Measurements from ENCODE around the gene APPL1.

APPL1 gene, protein sequence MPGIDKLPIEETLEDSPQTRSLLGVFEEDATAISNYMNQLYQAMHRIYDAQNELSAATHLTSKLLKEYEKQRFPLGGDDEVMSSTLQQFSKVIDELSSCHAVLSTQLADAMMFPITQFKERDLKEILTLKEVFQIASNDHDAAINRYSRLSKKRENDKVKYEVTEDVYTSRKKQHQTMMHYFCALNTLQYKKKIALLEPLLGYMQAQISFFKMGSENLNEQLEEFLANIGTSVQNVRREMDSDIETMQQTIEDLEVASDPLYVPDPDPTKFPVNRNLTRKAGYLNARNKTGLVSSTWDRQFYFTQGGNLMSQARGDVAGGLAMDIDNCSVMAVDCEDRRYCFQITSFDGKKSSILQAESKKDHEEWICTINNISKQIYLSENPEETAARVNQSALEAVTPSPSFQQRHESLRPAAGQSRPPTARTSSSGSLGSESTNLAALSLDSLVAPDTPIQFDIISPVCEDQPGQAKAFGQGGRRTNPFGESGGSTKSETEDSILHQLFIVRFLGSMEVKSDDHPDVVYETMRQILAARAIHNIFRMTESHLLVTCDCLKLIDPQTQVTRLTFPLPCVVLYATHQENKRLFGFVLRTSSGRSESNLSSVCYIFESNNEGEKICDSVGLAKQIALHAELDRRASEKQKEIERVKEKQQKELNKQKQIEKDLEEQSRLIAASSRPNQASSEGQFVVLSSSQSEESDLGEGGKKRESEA

DNA sequence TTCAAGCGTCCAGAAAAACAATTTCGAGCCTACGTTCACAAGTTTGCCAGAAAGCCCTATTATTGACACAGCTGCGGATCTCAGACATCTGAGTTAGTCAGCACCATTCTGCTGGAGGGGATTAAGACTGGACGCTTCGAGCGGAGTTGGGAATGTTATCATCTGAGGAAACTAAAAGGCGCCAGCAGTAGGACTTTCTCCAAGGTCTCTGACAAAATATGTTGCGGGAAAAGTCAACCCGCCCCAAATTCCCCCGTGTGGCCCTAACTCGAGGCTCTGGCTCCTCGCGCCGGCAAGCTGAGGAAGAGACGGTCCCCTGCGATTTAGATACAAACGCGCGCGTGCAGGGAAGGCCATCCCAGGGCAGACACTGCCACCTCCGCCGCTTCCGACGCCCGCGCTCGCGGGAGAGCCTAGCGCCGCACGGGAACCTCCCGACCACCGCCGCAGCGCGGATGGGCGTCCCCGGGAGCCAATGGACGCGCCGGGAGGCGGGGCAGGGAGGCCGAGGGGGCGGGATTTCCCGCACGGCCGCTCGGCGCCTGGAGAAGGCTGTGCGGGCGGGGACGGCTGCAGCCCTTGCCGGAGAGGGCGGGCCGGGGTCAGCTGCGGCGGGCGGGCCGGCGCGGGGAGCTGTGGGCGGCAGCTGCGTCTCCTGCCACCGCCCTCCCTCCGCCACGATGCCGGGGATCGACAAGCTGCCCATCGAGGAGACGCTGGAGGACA is at the start of gene APPL1:
TSS of gene APPL1 (plus strand) at position 526 of the 726 bp plus-strand sequence. CDS start at position 681, 155 bp downstream.
- DNase-seq = peak; percentile 83

DNA sequence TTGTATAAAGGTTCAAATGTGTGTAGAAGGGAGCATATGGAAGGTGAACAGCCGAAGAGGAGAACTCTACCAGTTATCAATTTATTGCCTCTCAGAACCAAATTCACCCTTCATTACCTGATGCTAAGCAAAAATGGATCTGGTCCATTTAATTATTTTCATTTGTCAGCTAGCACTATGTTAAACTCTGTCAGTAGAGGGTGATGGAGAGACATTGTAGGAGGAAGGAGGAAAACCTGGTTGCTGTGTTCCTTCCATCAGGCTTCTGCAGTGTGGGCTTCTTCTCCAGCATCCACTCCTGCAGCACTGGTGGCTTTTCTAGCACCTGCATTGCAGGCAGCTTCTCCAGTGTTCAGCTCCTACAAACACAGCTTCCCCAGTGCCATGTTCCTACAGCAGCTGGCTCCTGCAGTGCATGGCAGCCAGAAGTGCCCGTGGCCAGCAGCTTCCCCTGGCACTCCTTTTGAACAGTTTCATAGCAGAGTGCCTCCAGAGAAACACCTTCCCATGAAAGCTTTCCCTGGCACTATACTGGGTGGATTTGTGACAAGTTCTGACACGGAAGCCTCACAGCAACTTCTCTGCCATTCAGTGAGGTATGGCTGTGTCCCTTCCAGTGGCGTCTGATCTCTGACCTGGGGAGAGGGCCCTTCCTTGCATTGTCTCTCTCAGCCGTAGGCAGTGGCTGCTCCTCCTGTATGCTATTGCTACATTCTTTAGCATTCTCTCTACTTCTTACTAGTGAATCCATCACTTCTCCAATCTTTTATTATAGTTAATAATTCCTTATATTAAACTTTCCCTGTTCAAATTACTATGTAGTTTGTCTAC is 47.7 kb upstream of the APPL1 start:
- DNase-seq = no peak

DNA sequence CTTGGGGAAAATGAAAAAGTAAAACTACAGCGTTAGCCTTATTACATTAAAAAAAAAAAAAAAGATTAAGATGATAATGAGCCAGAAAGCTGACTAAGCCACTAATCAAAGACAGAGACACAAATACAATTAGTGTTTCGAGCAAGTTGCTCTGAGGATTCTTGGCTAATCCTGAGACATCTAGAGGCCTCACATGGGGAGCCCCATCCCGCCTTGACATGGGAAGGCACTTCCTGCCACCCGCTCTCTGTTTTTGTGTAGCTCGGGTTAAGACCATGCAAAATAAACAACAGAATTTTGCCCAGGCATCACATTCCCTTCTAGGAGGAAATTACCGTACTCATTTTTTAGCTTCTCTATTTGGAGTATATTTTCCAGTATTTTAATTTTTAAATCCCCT is 43.0 kb upstream of the APPL1 start:
- DNase-seq = no peak

DNA sequence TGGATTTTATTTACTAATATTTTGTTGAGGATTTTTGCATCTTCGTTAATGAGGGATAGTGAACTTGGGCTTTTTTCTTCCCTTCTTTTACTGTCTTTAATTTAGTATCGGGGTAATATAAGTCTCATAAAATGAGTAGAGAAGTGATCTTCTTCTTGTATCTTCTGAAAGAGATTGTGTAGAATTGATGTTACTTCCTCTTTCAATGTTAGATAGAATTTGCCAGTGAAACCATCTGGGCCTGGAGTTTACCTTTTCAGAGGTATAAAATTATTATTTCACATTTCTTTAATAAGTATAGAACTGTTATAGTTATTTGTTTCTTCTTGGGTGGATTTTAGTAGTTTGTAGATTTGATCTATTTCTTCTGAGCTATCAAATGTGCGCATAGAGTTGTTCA is 35.5 kb upstream of the APPL1 start:
- DNase-seq = no peak

DNA sequence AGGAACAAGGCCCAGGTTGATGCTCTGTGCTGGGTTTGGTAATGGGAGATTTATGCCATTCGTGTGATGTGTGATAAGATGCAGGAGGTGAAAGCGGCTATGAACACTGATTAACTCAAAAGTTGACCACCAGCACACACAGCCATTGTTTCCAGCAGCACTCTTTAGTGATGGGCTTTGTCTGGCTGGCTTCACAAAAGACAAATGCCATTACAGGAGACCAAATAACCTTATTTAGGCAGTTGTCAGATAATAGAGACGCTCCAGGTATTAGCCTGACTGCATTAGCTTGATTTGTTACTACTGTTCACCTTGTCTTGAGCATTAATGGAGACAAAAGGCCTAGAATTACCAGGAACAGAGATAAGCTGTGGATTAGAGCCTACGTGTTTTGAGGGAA is 32.9 kb upstream of the APPL1 start:
- DNase-seq = no peak

DNA sequence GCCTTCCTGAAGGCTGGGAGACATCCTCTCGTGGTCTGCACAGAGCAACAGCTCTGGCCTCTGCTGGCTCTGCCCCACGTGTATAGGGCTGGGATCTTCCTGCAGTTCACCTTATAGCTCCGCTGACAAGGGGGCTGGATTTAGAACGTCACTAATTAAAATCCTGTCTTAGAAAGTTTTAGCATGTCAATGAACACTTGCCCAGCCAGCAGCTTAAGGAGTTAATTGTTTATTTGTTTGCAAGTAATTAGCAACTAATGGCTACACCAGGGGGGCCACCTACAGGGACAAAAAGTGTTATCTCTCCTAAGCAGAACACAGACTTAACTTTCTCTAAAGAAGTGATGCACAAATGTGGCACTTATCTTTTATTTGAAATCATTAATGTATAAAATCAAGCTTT is 27.6 kb upstream of the APPL1 start, which contains the start of gene HESX1:
TSS of gene HESX1 (minus strand) at position 84 of the 403 bp plus-strand sequence. CDS start at position 24, 60 bp downstream.
- no peak for DNase-seq

DNA sequence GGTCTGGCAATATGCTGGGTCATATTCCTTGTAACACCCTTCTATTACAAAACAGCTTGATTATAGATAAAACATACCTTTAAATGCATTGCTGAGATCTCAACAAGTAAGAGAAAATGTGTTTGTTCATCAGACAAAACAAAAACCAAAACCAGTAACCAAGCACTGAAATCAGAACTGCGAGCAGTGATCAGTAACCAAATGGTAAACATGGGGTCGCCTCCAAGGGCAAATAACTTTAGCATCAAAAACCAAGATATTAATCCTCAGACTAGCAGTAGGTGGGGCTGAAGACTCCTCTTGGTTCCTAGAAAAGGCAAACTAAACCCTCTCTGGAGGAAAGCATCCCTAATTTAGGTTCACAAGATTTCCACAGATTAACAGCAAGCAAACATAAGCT is 21.1 kb upstream of the APPL1 start:
- DNase-seq = no peak

DNA sequence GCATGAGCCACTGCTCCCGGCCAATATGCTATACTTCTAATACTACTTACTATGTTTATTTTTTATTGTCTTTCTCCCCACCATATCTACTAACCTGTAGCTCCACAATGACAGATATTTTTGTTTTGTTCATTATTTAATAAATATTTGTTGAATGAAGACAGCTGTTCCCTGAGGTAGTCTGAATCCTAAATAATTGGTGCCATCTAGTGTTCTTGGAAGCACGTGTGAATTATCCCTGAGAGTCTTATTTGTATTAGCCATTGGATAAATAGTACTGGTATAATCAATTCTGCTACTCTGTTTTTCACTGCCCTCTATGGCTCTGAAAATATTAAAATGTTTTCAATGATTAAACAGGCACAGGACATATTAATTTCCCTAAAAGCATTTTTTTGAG is 5.6 kb upstream of the APPL1 start:
- DNase-seq = no peak

DNA sequence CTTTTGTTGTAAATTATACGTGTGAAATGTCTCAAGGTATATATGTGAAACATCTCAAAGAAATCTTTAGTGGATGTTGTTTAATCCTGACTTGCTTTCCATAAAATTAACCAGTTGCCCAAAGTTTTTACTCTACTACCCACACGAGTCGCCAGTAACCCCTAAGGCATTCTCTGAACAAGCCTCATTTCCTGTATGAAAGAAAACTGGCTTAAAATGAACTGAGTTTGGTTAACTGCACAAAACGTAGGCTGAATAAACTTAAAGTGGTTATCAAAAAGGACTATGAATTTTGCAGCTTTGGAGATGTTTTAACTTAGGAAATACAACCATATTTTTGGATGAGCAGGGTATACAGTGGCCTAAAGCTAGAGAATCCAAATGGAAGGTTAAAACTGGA is 2.7 kb upstream of the APPL1 start:
- no peak for DNase-seq

DNA sequence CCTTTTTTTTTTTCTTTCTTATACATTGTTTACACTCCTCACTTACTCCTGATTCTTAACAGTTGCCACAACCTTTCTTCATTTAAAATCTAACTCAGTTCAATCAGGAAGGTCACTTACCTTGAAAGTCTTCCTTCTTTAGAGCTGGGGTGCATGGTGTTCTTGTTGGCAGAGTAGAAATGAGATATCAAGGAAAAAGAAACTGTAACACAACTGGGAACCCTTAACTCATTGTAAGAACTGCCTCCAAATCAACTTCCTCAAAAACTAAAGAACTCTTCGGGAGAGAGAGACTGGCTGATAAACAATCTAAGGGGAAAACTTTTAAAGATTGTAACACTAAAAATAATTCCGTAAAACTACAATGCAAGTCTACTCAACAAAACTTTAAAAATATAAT is 1.4 kb upstream of the APPL1 start:
- DNase-seq = no peak

DNA sequence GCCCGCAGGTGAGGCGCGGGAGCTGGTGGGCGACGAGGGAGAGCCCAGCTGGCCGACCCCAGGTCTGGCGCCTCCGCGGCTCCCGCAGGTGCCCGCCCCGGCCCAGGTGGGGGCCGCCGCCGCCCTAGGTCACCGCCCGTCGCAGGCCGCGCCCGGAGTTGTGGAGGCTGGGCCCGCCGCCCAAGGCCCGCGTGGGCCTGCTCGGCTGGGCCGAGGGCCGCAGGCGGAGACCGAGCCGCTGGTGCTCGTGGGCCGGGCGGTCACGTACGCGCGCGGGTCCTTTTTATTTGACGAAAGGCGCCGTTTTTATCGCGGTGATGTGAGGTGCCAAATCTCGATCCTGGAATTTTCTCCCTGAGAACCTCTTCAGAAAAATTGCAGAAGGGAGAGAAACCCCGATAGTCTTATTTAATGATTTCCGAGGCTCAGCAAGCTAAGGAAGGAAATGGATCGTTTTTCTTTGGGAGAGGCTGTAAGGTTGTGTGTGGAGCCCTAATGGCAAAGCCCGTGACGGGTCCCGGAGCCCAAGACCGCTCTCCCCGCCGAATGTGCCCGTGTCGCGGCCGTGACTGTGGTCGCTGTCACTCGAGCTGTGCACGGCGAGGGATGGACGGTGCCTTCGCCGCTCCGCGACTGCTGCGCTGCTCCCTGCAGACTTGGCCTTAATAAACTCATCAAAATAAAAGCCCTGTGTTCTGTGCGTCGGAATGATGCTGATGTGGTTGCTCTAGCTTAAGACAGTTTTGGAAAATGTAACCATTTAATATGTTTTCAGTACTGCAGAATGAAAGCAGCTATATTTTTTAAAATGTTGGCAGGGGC is 612 bp downstream of the APPL1 start:
- peak; percentile 22 for DNase-seq

DNA sequence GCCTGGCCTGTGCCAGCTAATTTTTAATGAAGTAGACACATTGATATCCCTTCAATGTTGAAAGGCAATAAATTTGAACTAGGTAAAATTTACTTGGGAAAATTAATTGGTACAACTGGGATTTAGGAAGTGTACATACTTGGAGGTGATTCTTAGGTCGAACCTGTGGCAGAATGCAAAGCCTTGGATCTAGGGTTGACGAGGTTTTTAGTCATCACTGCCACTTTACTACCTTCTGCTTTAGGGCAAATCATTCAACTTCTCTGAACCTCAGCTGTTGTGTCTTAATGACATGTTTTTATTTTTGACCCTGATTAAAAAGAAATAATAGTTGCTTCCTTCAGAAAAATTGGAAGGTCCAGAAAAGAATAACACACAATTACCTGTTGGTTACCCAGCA is 2.5 kb downstream of the APPL1 start:
- DNase-seq = no peak

DNA sequence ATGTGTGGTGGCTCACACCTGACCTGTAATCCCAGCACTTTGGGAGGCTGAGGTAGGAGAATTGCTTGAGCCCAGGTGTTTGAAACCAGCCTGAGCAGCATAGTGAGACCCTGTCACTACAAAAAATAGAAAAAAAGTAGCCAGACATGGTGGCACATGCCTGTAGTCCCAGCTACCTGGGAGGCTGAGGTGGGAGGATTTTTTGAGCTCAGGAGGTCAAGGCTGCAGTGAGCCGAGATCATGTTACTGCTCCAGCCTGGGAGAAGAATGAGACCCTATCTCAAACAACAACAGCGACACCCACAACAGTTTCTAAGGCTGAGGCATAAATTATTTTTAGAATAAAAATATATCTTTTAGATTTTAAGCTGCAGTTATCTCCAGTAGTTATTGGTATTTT is 6.3 kb downstream of the APPL1 start:
- DNase-seq = no peak

DNA sequence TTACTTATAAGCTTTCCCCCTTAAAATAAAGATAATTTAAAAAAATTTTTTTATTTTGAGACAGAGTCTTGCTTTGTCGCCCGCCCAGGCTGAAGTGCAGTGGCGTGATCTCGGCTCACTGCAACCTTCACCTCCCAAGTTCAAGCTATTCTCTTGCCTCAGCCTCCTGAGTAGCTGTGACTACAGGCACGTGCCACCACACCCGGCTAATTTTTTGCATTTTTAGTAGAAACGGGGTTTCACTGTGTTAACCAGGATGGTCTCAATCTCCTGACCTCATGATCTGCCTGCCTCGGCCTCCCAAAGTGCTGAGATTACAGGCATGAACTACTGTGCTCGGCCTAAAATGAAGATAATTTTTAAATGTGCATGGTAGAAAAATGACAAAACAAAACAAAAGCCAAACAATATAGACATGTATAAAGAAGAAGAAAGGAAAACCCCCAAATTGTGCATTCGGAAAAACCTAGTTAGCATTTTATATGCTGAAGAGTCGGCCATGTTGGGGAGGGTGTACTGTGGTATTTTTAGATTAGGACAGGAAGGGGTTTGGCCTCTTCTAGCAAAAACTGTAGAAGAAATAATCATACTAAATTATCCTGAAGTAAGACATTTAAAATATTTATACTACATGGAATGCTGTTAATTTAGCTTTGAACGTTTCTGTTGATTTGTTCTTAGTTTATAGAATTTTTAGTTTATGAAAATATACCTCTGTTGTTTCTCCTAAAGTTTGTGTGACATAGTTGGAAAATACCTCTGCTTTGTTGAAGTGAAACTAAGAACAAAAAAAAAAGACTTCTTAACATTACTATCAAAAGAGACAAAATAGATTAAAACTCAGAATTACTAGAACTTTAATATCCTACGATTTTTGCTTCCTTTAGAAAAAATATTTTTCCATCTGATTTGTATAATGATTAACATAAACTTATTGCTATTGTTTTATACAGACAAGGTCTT is 7.4 kb downstream of the APPL1 start:
- DNase-seq = no peak

DNA sequence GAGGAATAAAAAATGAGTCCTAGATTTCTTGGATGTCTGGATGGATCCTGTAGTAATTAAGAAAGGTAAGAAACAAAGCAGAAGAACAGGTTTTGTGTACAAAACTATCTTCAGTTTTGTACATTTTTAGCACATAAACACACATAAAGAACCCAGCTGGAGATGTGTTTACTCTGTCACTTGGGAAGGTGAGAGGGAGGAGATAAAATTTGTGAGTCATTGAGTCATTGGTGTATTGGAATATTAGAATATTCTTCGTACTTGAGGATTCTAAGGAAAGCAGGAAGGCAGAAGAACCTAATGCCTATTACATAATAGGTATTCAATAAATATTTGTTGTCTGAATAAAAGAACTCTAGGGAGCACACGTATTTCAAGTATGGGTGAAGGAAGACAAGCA is 17.4 kb downstream of the APPL1 start:
- no peak for DNase-seq

DNA sequence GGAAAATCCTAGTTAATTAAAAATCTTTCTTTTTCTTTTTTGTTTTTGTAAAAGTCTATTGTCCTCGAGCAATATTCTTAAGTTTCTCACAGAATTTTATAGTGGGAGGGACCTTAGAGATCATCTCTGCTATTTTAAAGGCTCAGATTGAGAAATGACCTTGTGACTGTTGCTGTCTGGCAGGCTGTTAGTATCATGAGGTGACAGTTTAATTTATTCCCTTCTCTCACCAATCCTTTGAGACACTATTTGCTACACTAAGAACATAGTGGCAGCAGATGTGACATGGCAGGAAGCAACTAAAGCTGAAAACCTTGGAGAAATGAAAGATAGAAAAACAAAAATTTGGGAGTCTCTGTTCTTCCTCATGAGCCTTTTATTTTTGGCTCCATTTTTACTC is 24.9 kb downstream of the APPL1 start:
- no peak for DNase-seq

DNA sequence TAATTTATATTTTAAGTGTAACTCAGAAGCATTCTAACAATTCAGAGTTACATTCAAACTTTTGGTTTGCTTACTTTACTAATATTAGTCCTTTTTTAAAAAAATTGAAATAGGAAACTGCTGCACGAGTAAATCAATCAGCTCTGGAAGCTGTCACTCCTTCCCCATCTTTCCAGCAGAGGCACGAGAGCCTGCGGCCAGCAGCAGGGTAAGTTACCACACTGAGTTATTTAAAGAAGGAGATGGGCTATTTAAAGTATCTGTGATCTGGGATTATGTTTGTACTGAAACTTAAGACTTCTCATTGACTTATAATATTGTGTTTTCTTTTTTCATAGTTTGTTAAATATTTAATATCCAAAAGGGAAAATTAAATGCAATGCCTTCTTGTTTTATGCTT is 29.3 kb downstream of the APPL1 start:
- no peak for DNase-seq

DNA sequence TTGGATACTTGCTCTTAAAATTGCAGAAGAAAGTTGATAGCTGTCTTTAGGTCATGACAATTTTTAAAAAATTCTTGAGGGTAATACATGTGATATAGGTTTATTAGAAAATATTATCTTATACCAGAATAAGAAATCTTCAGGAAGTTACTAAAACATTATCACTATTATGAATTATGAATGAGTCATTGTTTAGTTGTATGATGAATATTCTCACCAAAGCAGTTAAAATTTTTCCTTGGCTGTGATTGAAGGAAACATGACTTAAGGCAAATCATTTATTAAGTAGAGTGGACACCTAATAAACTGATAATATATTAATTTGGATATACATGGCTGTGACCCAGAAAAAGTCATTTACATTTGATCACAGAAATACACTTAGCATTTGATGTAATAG is 30.1 kb downstream of the APPL1 start:
- no peak for DNase-seq

DNA sequence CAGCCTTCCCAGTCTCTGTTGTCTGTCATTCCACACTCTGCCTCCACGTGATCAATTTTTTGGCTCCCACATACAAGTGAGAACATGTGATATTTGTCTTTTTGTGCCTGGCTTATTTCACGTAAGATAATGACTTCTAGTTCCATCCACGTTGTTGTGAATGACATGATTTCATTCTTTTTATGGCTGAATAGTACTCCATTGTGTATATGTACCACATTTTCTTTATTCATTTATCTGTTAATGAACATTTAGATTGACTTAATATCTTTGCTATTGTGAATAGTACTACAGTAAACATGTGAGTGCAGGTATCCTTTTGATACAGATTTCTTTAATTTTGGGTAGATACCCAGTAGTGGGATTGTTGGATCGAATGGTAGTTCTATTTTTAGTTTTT is 33.6 kb downstream of the APPL1 start:
- no peak for DNase-seq

DNA sequence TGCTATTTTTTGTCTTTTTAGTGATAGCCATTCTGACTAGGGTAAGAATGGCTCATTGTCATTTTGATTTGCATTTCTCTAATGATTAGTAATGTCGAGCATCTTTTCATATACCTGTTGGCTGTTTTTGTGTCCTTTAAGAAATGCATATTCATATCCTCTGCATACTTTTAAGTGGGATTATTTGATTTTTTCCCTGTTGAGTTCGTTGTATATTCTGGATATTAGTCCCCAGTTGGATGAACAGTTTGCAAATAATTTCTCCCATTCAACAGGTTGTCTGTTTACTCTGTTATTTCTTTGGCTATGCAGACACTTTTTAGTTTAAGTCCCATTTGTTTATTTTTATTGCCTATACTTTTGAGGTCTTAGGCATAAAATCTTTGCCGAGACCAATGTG is 34.4 kb downstream of the APPL1 start:
- no peak for DNase-seq

DNA sequence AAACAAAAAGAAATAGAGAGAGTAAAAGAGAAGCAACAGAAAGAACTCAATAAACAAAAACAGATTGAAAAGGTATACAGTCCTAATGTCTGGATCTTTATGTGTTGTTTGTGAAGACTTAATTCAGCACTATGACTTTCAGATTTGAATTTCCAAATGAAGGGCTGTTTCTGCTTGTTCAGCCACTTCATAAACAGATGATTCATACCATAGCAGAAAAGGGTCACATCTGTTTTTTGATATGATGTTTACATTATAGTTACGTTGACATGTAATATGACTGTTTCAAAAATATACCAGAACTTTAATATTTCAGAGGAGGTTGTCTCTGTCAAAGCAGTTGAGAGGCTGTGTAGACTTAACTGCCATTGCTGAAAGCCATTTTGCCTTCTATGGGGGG is 40.9 kb downstream of the APPL1 start:
- no peak for DNase-seq
